Adipose tissue (tissue), 3 donors: ENCODE measurements around the gene RPAP3. TPM values are rescaled to one million over a fixed set of nuclear protein-coding genes. Genes with fewer than 3 reads are reported as not detected.

ENCODE experiments used
- H3K27ac ChIP-seq: one replicate; pipeline ENCODE4 v1.5.1; 2013; ENCODE audit warnings: low read depth, low read length
- WGBS, 3 donors: extraction: QIAGEN DNeasy Blood & Tissue Kit; methylation state at CpG; one replicate each; pipeline ENCODE4 v1.1.7; 2013; 5-methylcytosine and 5-hydroxymethylcytosine counted together
- polyA plus RNA-seq, 3 donors: library from polyadenylated mRNA; stranded (reverse); fragments of 200-250 nt; gene quantifications; one replicate each; pipeline ENCODE4 v1.2.3, GENCODE V29; 2013
- donor health status: healthy with polysubstance abuse.
- donor health status: Bipolar disorder and iron deficiency.
- donor health status: healthy.

The RPAP3 gene, protein sequence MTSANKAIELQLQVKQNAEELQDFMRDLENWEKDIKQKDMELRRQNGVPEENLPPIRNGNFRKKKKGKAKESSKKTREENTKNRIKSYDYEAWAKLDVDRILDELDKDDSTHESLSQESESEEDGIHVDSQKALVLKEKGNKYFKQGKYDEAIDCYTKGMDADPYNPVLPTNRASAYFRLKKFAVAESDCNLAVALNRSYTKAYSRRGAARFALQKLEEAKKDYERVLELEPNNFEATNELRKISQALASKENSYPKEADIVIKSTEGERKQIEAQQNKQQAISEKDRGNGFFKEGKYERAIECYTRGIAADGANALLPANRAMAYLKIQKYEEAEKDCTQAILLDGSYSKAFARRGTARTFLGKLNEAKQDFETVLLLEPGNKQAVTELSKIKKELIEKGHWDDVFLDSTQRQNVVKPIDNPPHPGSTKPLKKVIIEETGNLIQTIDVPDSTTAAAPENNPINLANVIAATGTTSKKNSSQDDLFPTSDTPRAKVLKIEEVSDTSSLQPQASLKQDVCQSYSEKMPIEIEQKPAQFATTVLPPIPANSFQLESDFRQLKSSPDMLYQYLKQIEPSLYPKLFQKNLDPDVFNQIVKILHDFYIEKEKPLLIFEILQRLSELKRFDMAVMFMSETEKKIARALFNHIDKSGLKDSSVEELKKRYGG
- polyA plus RNA-seq = 1 to 10 TPM; 5.9 to 9.2 (median 7.5) TPM

- WGBS, 3 donors = 0% methylated on average over 40 to 66 of the region's 66 CpGs
- H3K27ac ChIP-seq = no peak within 1 kb of the TSS
These were observed at the start of gene RPAP3 for GRCh38 chr12:47705566-47706425. TSS of gene RPAP3 (minus strand) at chr12:47706030. CDS start at chr12:47702840, 3,190 bp downstream.

GRCh38 chr12:47754881-47755280 lies 49.1 kb upstream of the RPAP3 start:
- H3K27ac ChIP-seq = no peak overlapping the region
- WGBS, 3 donors = 23 to 75% (median 67%) methylated on average over 3 of the region's 3 CpGs

DNA sequence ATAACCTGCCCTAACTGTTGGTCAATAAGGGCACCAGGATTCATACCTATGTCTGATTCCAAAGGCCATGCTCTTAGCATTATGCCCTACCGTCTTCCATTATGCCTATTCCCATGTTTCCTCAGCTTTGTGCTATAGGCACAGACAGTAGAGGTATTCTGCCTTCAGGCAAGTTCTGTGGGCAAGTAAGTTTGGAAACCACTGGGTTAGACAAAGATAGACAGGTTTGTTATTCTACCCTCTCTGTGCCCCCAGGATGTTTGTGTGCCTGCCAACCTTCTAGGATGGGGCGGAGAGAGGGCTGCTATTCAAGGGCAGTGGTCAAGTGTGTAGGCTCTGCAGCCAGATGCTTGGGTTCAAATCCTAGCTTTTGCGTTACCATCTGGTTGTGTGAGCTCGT lies 48.3 kb upstream of the RPAP3 start:
- WGBS, 3 donors = 71 to 81% (median 79%) methylated on average over 4 of the region's 4 CpGs
- no peak overlapping the region for H3K27ac ChIP-seq

DNA sequence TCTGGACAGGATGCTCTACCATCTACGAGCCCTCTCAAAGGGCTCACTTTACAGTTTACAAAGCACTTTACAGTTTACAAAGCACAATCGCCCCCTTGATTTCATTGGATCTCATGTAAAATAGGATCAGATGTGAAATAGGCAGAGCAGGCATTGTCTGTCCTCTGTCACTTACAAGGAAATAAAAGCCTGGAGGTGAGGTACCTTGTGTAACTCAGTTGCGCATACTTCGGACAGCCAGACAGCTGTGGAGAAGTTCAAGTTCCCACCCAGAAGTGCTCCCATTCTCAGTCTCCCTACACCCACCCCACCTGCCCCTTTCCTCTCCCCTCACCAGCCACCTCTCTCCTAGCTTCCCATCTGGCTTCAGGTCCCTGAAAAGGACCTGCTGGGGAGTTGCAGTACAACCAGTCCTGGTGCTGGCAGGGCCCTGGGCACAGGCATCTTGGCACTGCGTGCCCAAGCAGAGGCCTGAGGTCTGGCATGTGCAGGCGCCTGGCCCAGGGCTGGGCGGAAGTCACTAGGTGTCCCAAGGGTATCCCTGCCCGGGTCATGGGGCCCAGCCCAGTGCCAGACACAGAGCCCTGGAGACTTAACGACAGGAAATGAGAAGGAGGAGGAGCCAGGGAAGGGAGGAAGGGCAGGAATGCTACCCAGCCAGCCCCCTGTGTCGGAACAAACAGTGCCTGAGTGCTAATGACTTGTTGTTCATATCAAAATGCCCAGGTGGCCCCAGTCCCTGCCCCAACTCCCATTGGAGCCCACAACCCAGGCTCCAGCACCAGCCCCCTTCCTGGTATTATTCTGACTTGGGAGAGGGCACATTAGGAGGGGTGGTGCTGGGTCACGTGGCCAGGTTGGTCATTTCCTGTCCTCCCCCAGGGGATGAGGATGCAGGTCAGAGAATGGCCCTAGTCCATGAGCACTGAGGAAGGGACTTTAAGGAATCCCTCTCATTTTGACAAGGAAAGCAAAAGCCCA lies 47.5 kb upstream of the RPAP3 start:
- H3K27ac ChIP-seq = no peak overlapping the region
- 43 to 65% (median 48%) methylated on average over 11 of the region's 11 CpGs for WGBS, 3 donors

- WGBS, 3 donors = 64 to 85% (median 72%) methylated on average over 7 of the region's 7 CpGs
- no peak overlapping the region for H3K27ac ChIP-seq
These were observed 46.7 kb upstream of the RPAP3 start for GRCh38 chr12:47752552-47752951.

DNA sequence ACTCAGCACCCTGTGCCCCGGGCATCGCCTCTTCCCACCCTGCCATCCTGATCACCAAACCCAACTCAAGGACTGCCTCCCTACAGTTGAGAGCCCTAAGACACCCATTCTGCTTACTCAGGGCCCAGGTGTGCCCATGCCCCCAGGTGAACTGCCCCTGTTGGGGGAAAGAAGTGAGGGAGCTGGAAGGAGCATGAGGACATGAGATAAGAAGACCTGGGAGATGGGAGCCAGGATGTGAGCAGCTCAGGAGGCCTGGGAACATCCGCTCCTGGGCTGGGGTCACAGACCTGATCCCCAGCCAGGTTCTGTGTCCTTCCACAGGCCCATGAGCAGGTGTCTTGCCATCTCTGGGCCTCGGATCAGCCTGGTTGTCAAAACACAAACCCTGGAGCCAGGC lies 46.3 kb upstream of the RPAP3 start:
- WGBS, 3 donors = 78 to 90% (median 87%) methylated on average over 4 of the region's 4 CpGs
- H3K27ac ChIP-seq = no peak overlapping the region

- H3K27ac ChIP-seq = no peak overlapping the region
- 83 to 85% (median 85%) methylated on average over 9 of the region's 9 CpGs for WGBS, 3 donors
These were observed 45.7 kb upstream of the RPAP3 start for GRCh38 chr12:47751561-47751960.

DNA sequence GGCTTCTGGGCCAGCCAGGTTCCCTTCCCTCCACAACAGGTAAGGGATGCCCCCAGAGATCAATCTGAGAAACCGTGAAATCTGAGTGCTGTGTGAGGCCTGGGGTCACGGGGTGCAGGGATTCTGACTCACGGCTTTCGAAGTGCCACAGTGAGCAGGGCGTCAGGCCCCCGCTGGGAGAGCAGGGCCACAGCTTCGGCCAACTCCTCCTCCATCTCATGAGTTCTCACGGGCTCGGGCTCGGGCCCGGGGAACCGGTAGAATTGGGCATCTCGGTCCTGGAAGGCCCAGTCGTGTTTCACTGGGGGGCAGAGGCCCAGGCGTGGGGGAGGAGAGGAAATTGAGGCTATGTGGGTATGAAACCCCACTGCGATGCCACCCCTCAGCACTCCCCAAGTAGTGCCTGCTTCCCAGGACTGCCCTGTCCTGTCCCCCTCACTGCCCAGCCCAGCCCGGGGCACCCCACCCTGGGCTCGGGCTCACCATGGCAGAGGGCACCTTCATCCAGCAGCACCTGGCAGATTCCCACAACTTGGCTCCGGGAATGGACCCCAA lies 45.2 kb upstream of the RPAP3 start:
- no peak overlapping the region for H3K27ac ChIP-seq
- WGBS, 3 donors = 78 to 88% (median 86%) methylated on average over 19 of the region's 19 CpGs

DNA sequence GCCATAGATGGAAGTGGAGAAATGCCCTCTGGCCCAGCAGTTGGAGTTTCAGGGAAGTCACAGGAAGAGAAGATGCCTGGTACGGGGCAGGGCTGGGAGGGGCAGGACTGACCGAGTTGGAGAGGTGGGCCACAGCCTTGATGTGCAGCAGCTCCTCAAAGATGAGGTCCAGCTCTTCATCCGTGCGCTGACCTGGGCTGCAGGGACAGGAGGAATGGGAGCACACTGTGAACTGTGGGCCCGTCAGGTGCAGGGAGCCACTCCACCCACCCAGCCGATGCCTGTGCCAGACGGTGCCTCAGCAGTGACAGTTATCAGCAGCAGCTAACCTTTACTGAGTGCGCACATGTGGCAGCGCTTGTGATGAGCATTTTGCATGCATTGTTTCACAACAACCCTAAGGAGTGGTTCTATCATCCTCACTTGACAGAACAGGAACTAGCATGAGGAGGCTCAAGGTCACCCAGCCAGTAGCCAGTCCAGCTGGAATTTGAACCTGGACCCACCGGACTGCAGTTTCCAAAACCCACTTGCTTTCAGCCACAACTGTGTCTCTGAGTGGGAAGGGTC lies 44.5 kb upstream of the RPAP3 start:
- WGBS, 3 donors = 78 to 89% (median 81%) methylated on average over 10 of the region's 10 CpGs
- no peak overlapping the region for H3K27ac ChIP-seq

- WGBS, 3 donors = 89 to 95% (median 93%) methylated on average over 3 of the region's 3 CpGs
- H3K27ac ChIP-seq = no peak overlapping the region
These were observed 43.1 kb upstream of the RPAP3 start for GRCh38 chr12:47748899-47749298.

- no peak overlapping the region for H3K27ac ChIP-seq
- 82 to 100% (median 93%) methylated on average over 1 of the region's 1 CpG for WGBS, 3 donors
These were observed 42.6 kb upstream of the RPAP3 start for GRCh38 chr12:47748507-47748828.

DNA sequence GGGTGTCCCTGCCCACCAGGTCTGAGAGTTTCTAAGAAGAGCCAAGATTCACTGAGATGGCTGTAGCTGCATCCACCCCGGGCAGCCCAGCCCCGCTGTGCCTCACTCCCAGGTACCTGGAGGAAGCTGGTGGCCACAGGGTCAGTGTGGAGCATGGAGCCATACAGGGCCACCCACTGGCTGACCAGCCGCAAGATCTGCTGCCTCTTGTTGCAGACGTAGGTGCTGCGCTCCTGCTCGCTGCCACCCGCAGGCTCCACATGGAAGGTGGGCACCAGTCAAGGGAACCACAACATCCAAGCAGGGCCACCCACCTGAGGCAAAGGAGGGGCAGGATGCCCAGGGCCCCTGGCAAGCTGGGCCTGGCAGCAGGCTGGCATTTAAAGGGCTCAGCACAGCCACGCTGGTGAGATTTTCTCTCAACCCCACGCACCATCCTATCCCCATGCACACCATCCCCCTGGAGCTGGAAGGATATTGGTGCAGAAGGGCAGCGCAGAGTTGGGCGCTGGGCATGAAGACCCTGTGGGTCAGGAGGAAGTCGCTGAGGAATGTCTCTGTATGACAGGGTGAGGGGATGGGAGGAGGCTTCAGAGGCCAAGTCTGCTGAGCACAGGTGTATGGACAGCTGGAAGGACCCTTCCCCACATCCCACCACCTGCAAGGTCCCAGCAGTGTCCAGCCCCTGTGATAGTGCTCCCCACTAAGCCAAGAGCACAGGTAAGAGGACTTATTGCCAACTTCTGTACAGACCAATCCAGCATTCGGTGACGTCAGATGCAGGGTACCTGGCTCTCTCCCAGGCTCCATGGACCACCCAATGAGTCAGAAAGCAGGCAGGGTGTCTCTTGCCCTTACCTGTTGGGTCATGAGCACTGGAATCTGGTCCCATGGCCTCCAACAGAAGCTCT lies 42.0 kb upstream of the RPAP3 start:
- WGBS, 3 donors = 91 to 95% (median 93%) methylated on average over 12 to 14 of the region's 14 CpGs

DNA sequence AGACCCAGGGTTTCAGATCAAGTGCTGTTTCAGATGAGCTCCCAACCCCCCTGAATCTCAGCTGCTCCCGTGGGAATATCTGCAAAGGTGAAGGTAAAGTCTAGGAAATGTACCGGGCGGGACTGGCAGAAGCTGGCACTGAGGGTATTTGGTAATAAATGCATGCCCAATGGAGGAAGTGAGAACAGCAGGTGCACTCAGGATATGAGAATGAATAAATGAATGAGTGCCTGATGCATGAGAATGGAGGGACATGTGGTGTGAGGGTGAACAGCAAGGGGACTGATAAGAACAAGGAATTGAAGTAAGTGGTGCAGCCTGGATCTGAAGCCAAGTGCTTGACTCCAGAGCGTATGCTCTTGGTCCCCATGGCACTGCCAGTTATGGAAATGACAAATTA lies 41.3 kb upstream of the RPAP3 start:
- H3K27ac ChIP-seq = no peak overlapping the region
- WGBS, 3 donors = 78 to 85% (median 81%) methylated on average over 4 of the region's 4 CpGs

More for the DNA sequence above, 42.0 kb upstream of the RPAP3 start:
- H3K27ac ChIP-seq = no peak overlapping the region

- 84 to 92% (median 88%) methylated on average over 7 of the region's 7 CpGs for WGBS, 3 donors
- no peak overlapping the region for H3K27ac ChIP-seq
These were observed 40.7 kb upstream of the RPAP3 start for GRCh38 chr12:47746523-47746922.

DNA sequence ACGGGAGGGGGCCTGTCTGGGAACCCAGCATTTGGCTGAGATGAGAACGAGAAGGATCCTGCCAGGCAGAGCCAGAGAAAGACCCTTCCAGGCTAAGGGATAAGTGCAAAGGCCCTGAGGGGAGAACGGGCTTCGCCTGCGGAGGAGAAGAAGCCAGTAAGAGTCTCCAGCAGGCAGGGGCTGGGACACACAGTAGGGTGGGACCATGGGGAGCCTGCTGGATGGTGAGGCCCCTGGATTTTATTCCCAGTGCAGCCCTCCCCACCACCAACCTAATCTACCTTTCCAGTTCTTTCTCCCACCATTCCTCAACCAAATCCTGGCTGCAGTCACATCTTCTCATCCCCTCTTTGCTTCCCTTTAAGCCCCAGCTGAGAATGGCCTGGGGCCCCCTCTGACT lies 40.2 kb upstream of the RPAP3 start:
- no peak overlapping the region for H3K27ac ChIP-seq

DNA sequence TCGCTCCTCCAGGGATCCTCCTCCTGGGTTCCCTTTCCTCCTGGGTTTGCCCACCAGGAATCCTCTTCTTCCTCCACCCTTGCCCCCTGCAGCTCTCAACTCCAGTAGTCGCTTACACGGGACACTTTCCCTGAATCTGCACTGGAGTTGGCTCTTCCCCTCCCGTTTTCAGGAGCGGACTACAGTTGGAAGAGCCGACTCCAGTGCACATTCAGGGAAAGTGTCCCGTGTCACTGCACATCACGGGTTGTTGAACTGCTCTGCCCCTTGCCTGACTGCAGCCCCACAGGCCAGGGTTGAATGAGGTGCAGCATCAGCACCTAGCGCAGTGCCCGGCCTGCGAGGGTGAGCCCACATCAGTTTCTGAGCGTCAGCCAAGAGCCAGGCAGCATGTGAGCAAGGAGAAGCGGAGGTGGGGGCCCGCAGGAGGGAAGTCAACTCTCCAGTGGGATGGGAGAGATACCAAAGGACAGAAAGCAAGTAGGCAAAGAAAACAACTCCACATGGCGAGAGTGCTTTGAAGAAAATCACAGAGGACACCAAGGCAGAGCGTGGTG lies 39.7 kb upstream of the RPAP3 start:
- 81 to 87% (median 82%) methylated on average over 16 of the region's 16 CpGs for whole genome bisulfite sequencing, 3 donors
- no peak overlapping the region for H3K27ac ChIP-seq

More for the DNA sequence above, 40.2 kb upstream of the RPAP3 start:
- 85 to 97% (median 88%) methylated on average over 5 of the region's 5 CpGs for WGBS, 3 donors
